ENCODE measurements around the gene RXRA.

DNA sequence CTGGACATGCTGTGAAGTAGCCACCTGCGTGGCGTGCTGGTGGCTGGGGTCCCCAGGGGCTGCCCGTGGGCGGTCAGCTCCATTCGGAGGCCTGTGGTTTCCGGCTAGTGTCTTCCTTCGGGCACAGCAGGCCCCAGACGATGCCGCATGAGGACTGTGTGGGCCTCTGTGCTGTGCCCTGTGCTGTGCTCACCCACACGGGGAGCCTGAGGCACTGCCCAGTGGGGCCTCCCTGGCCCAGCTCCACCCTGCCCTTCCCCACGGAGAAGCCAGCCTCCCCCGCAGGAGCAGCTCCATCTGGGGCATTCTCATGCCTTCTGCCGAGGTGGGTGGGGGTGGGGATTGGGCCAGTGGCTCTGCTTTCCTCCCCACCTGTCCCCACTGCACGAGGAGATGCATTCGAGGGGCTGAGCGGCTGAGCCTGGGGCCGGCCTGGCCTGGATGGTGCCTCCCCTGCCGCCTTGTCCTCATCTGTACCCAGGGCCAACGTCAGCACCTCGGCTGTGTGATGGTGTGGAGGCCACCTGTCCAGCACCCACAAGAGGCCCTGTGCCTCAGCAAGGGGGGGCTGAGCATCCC, 24.2 kb downstream of the RXRA start:
- TF ChIP-seq, protein P1, sequence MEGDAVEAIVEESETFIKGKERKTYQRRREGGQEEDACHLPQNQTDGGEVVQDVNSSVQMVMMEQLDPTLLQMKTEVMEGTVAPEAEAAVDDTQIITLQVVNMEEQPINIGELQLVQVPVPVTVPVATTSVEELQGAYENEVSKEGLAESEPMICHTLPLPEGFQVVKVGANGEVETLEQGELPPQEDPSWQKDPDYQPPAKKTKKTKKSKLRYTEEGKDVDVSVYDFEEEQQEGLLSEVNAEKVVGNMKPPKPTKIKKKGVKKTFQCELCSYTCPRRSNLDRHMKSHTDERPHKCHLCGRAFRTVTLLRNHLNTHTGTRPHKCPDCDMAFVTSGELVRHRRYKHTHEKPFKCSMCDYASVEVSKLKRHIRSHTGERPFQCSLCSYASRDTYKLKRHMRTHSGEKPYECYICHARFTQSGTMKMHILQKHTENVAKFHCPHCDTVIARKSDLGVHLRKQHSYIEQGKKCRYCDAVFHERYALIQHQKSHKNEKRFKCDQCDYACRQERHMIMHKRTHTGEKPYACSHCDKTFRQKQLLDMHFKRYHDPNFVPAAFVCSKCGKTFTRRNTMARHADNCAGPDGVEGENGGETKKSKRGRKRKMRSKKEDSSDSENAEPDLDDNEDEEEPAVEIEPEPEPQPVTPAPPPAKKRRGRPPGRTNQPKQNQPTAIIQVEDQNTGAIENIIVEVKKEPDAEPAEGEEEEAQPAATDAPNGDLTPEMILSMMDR (IDR thresholded peaks at IDR 0.05; ENCODE audit: insufficient read depth, low read length): no peak
- TF ChIP-seq, protein P2, sequence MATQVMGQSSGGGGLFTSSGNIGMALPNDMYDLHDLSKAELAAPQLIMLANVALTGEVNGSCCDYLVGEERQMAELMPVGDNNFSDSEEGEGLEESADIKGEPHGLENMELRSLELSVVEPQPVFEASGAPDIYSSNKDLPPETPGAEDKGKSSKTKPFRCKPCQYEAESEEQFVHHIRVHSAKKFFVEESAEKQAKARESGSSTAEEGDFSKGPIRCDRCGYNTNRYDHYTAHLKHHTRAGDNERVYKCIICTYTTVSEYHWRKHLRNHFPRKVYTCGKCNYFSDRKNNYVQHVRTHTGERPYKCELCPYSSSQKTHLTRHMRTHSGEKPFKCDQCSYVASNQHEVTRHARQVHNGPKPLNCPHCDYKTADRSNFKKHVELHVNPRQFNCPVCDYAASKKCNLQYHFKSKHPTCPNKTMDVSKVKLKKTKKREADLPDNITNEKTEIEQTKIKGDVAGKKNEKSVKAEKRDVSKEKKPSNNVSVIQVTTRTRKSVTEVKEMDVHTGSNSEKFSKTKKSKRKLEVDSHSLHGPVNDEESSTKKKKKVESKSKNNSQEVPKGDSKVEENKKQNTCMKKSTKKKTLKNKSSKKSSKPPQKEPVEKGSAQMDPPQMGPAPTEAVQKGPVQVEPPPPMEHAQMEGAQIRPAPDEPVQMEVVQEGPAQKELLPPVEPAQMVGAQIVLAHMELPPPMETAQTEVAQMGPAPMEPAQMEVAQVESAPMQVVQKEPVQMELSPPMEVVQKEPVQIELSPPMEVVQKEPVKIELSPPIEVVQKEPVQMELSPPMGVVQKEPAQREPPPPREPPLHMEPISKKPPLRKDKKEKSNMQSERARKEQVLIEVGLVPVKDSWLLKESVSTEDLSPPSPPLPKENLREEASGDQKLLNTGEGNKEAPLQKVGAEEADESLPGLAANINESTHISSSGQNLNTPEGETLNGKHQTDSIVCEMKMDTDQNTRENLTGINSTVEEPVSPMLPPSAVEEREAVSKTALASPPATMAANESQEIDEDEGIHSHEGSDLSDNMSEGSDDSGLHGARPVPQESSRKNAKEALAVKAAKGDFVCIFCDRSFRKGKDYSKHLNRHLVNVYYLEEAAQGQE (IDR thresholded peaks at IDR 0.05; ENCODE audit: insufficient replicate concordance, low read depth): no peak
- no peak for TF ChIP-seq POLR2AphosphoS5 (IDR thresholded peaks at IDR 0.05; ENCODE audit: low read depth)
